IPS DF 6.9 (cell line): ENCODE results near the gene GNB1.

Source experiments
- DNase-seq: peaks from one replicate; pipeline ENCODE4 v3.0.0-alpha.2; 2013; ENCODE audit warnings: low read depth, low spot score
- H3K27ac ChIP-seq: one replicate; pipeline ENCODE4 v1.5.1; 2013; ENCODE audit warnings: low read length, control low read depth
- H3K27me3 ChIP-seq: 2 replicates; pipeline ENCODE4 v1.6.1; 2013; ENCODE audit warnings: mild to moderate bottlenecking, low read length; ENCODE audit not compliant: control insufficient read depth, insufficient read depth
- H3K36me3 ChIP-seq: 2 replicates; pipeline ENCODE4 v1.6.1; 2013; ENCODE audit warnings: low read length; ENCODE audit not compliant: control insufficient read depth, insufficient read depth
- H3K4me1 ChIP-seq: 2 replicates; pipeline ENCODE4 v1.6.1; 2013; ENCODE audit warnings: low read length; ENCODE audit not compliant: control insufficient read depth, insufficient read depth
- H3K4me3 ChIP-seq: 2 replicates; pipeline ENCODE4 v1.5.1; 2013; ENCODE audit warnings: mild to moderate bottlenecking, low read length
- H3K9me3 ChIP-seq: 2 replicates; pipeline ENCODE4 v1.6.1; 2013; ENCODE audit warnings: low read length, inconsistent platforms; ENCODE audit not compliant: control insufficient read depth, insufficient read depth
- WGBS: extraction: QIAGEN DNeasy Blood & Tissue Kit; methylation state at CpG from one replicate; pipeline ENCODE4 v1.1.7; 2013; ENCODE audit warnings: mixed read lengths, missing lambda C conversion rate; ENCODE audit not compliant: insufficient read length, insufficient coverage; 5-methylcytosine and 5-hydroxymethylcytosine counted together

Gene GNB1

DNA sequence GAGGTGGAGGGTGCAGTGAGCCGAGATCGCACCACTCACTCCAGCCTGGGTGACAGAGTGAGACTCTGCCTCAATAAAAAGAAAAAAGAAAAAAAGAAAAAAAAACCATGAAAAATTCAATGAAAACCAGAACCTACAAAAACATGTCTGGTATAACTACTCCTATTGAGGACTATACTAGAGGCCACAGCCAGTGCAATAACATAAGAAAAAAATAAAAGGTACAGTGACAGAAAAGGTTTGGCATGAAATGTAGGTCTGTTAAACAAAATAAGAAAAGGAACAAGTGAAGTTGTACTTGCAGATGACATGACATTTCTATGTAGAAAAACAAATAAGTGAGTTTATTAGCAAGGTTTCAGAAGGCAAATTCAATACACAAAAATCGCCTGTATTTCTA, 120.8 kb downstream of the GNB1 start:
- Histone ChIP-seq H3K27me3 (no peaks in the 10 kb centered on the region), H3K36me3 (peaks cover under 1% of the 10 kb centered on the region; the same call in 1 of the 2 replicates), H3K4me3 (no peak overlapping the region), H3K27ac (no peak overlapping the region), H3K9me3 (no peaks in the 10 kb centered on the region), H3K4me1 (no peaks in the 10 kb centered on the region)
- WGBS = no CpG with 5 or more reads among the region's 3 CpGs
- no peak for DNase-seq

DNA sequence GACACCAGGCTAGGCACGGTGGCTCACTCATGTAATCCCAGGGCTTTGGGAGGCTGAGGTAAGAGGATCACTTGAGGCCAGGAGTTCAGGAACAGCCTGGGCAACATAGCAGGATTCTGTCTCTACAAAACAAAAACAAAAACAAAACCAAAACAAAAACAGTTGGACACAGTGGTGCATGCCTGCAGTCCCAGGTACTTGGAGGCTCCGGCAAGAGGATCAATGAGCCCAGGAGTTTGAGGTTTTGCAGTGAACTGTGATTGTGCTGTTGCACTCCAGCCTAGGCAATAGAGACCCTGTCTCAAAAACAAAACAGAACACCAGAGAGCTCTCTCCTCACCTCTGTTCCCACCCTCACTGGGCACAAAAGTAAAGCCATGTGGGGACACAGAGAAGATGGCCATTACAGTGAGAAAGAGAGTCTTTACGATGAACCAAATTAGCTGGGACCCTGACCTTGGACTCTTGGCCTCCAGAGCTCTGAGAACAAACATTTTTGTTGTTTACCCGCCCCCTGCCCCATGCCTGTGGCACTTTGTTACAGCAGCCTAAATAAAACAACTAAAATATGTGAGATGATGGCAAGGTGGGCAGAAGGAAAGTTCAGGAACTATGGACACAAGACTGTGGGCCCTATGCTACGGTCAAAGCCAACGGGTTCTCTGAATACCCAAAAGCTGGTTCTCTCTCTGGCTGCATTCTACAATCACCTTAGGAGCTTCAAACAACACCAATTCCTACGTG, 122.5 kb downstream of the GNB1 start:
- DNase-seq = no peak
- H3K9me3 ChIP-seq = no peaks in the 10 kb centered on the region
- peaks cover 11% of the 10 kb centered on the region for H3K36me3 ChIP-seq
- WGBS = no CpG with 5 or more reads among the region's 7 CpGs
- H3K4me3 ChIP-seq = no peak overlapping the region
- H3K4me1 ChIP-seq = no peaks in the 10 kb centered on the region
- H3K27me3 ChIP-seq = no peaks in the 10 kb centered on the region
- H3K27ac ChIP-seq = no peak overlapping the region

DNA sequence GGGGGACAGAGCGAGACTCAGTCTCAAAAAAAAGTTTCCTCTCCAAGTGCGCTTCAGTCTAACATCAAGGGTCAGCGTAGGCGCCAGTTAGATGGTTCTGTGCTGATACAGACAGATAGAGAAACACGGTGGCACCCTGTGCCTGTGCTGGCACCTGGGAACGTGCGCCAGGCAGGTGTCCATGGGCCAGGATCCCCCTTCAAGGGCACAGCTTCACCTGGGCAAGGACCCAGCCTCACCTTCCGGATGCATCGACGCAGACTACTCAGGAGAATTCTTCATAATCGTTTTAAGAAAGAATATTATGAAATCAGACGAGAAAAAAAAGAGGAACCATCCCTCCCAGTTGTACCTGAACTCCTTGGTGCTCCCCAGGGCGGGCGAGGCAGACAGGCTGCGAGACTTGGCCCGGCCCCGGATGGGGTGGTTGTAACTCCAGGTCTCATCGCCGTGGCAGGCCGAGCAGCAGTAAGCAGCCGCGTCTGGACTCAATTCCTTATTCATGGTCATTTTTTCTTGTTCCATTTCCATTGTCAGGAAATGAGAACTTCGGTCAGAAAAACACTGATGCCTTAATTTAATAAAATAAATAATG, 125.9 kb downstream of the GNB1 start:
- Histone ChIP-seq H3K4me1 (no peaks in the 10 kb centered on the region), H3K36me3 (peaks cover 28% of the 10 kb centered on the region), H3K27ac (no peak overlapping the region), H3K27me3 (no peaks in the 10 kb centered on the region), H3K9me3 (no peaks in the 10 kb centered on the region), H3K4me3 (no peak overlapping the region)
- no CpG with 5 or more reads among the region's 23 CpGs for WGBS
- DNase-seq = no peak

DNA sequence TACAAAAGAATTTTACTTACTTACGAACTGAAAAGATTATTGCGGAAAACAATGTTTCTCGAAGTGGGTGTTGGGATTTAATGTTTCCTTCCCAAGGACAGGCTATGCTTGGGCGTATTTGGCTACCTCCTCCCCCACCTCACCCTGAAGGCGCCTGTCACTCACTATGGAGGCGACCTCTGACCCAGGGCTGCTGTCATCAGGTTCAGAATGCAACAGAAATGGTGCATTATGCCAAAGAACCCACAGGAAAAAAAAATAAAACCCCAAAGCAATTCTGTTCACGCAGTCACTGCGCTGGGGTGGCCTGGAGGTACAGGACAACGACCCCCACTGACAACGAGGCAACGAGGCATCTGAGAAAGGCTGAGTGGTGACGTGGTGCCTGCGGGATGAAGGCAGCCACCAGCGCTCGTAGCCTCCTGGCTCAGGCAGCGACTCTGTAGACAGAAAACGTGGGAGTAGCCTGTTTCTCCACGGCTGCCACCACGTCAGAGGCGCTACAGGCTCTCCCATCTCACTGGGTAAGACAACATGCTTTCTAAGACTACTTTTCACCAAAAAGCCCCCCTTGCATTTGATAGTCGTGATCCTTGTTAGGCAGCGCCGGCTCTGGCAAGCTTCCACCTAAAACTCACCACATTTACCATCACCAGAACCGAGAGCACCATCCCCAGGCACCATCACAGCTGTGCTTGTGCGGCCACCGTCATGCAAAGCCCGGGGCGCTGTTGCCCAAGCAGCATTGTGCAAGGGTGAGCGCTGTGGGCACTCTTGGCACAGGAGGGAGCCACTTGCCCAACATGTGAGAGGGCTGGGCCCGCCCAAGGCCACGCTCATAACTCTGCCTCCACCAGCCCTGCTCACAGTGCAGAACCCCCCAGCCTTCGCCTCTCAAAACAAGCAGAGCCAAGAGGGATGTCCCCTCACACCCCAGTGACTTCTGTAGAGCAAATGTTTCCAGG, 126.9 kb downstream of the GNB1 start:
- H3K4me3 ChIP-seq = no peak overlapping the region
- no CpG with 5 or more reads among the region's 32 CpGs for WGBS
- no peaks in the 10 kb centered on the region for H3K9me3 ChIP-seq
- H3K36me3 ChIP-seq = peaks cover 37% of the 10 kb centered on the region
- no peaks in the 10 kb centered on the region for H3K27me3 ChIP-seq
- no peak overlapping the region for H3K27ac ChIP-seq
- DNase-seq = no peak
- no peaks in the 10 kb centered on the region for H3K4me1 ChIP-seq

DNA sequence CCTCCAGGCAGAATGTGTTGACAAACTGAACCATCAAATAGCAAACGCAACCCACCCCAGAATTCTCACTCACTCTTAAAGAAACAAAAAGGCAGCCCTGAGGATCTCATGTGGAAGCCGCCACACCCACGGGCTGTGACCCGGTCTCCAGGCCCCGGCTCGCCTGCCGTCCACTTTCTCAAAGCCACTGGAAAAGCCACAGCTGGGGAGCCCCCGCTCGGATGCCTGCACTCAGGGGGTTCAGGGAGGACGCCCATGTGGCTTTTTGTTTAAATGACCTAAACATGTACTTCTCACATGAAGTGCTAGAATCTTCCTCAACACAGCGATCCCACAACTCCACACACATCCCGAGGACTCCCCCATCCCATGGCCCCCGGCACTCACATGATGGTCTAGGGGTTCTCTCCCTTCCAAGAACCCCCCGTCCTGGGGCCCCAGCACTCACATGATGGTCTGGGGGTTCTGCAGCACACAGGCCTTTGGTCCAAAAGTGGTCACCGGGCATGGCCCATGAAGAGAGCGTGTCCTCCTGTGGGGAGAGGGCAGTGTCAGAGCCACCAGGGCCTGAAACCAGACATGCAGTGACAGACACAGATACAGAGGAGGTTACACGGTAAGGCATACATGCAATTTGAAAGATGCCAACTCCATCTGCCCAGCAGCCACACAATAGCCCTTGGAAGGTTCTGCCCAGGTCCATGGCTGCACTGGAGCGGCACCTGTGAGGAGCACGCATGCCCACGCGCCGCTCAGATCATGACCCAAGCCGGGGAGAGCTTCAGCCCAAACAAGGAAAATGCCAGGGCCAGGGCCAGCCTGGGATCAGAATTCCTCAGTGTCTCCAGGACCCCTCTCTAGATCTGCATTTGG, 129.1 kb downstream of the GNB1 start:
- no CpG with 5 or more reads among the region's 23 CpGs for WGBS
- H3K27ac ChIP-seq = no peak overlapping the region
- H3K9me3 ChIP-seq = no peaks in the 10 kb centered on the region
- H3K4me3 ChIP-seq = no peak overlapping the region
- no peak for DNase-seq
- no peaks in the 10 kb centered on the region for H3K27me3 ChIP-seq
- H3K36me3 ChIP-seq = peaks cover 42% of the 10 kb centered on the region
- no peaks in the 10 kb centered on the region for H3K4me1 ChIP-seq

DNA sequence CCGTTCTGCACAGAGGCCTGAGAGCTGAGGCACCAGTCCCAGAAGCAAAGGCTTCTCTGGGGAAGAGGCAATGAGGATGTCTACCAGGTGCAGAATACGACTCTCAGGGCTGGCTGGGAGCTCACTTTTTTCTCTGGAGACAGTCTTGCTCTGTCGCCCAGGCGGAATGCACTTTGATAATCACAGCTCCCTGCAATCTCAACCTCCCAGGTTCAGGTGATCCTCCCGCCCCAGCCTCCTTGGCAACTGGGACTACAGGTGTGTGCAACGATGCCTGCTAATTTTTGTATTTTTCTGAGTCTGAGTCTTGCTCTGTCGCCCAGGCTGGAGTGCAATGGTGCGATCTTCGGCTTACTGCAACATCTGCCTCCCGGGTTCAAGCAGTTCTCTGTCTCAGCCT, 130.2 kb downstream of the GNB1 start:
- Histone ChIP-seq H3K36me3 (peaks cover 51% of the 10 kb centered on the region), H3K9me3 (no peaks in the 10 kb centered on the region), H3K4me3 (no peak overlapping the region), H3K27ac (no peak overlapping the region), H3K27me3 (no peaks in the 10 kb centered on the region), H3K4me1 (no peaks in the 10 kb centered on the region)
- DNase-seq = no peak
- WGBS = no CpG with 5 or more reads among the region's 10 CpGs

DNA sequence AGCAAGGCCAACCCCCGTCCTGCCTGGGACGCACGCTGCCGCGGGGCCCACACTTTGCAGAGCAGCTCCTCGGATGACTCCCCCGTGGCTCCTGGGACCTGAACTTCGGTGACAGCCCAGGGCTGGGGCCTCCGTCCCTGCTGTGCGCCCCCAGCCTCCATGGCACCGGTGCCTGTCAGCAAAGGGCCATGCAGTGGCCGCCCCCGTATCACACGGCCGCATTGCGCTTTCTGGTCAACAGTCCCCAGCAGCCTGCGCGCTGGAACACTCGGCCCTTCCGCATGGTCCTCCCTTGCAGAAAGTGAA, 130.6 kb downstream of the GNB1 start:
- H3K4me1 ChIP-seq = no peaks in the 10 kb centered on the region
- no peak overlapping the region for H3K4me3 ChIP-seq
- H3K27me3 ChIP-seq = no peaks in the 10 kb centered on the region
- H3K9me3 ChIP-seq = no peaks in the 10 kb centered on the region
- peaks cover 55% of the 10 kb centered on the region for H3K36me3 ChIP-seq
- H3K27ac ChIP-seq = no peak overlapping the region
- no CpG with 5 or more reads among the region's 20 CpGs for WGBS
- no peak for DNase-seq

DNA sequence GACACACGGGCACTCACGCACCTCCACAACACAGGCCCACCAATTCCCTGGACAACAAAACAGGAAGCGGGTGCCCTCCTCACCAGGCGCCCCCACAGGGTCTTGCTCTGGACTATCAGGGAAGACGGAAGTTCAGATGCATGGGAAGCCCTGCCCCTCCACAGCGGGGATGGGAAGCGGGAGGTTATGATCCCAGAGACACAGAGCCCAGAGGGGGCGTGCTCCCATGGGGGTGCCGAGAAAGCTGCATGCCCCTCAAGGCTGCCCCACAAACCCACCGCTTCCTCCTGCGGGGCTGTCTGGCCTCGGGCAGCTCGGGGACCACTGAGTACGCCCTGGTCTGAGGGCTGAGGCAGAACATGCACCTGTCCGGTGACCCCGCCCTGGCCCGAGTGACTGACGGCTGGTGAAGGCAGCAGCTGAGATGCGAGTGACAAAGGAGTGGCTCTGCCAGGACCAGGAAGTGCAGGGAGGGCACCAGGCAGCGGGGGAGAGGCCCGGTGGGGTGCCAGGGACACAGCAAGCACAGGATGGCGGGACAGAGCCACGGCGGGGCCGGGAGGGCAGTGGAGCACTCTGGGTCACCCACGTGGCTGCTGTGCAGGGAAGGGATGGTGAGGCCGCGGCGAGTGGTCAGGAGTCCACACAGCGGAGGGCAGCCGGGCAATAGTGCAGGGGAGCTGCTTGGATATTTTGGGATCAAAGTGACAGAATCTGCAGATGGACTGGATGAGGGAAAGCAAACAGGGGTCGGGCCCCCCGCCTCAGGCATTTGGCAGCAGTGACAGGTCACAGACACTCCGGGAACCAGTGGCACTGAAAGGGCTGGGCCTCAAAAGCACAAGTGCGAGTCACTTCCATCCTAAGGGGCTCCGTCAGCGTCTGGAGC, 131.2 kb downstream of the GNB1 start:
- H3K4me1 ChIP-seq = no peaks in the 10 kb centered on the region
- no peak overlapping the region for H3K27ac ChIP-seq
- H3K9me3 ChIP-seq = no peaks in the 10 kb centered on the region
- no peak overlapping the region for H3K4me3 ChIP-seq
- no CpG with 5 or more reads among the region's 37 CpGs for WGBS
- no peaks in the 10 kb centered on the region for H3K27me3 ChIP-seq
- no peak for DNase-seq
- peaks cover 51% of the 10 kb centered on the region for H3K36me3 ChIP-seq

DNA sequence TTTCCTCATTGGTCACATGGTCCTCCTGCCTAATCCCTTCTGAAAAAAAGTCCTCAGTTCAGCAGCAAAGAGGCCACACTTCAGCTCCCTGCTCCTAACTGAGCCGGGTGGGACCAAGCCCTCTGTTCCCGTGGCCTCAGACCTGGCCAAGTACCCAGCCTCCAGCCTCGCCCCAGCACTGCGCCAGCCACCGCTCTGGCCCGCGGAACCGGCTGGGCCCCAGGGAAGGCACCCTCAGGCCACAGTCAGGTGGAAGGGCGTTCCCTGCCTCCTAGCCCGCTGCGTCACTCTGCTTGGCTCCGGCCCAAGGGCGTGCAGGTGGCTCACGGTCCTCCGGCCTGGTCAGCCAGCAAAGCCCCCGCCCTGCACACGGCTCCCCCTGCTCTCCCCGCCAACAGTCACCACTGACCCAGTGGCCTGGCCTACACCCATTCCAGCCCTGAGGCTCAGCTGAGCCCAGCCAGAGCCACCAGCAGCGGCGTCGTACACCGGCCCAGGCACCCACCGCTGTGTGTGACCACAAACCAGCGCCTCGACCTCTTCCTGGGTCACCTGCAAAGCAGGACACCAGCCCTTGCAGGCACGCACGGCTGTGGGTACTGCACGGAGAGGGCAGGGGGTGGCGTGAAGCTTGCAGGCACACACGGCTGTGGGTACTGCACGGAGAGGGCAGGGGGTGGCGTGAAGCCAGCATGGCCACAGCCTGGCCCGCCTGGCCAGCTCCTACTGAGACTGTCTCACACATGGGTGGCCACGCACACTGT, 132.0 kb downstream of the GNB1 start:
- Histone ChIP-seq H3K36me3 (peaks cover 53% of the 10 kb centered on the region), H3K27ac (no peak overlapping the region), H3K4me3 (no peak overlapping the region), H3K4me1 (no peaks in the 10 kb centered on the region; the same call in 1 of the 2 replicates), H3K9me3 (no peaks in the 10 kb centered on the region), H3K27me3 (no peaks in the 10 kb centered on the region)
- no peak for DNase-seq
- whole genome bisulfite sequencing = no CpG with 5 or more reads among the region's 34 CpGs
